Hypothalamus (tissue), 51 donors: ENCODE results near the gene RASGRF2.

ENCODE experiments used
- DNase-seq, 51 donors: peaks; one replicate each; lab custom pipeline; 2025; lab: John Stamatoyannopoulos, UW

Gene RASGRF2

GRCh38 chr5:81232464-81233079, 272.4 kb downstream of the RASGRF2 start:
- peak in 4 of 51 donors; percentile 17 to 49 (median 23) for DNase-seq

- DNase-seq = peak in 38 of 51 donors; percentile 14 to 67 (median 41)
Measured at GRCh38 chr5:81233080-81233634, 273.0 kb downstream of the RASGRF2 start, which contains the start of gene CKMT2. CKMT2 (plus strand) TSS chr5:81233322; CDS start chr5:81251133, 17,811 bp downstream.

- DNase-seq = no peak
Measured at GRCh38 chr5:81234299-81234698, 274.1 kb downstream of the RASGRF2 start.

DNA sequence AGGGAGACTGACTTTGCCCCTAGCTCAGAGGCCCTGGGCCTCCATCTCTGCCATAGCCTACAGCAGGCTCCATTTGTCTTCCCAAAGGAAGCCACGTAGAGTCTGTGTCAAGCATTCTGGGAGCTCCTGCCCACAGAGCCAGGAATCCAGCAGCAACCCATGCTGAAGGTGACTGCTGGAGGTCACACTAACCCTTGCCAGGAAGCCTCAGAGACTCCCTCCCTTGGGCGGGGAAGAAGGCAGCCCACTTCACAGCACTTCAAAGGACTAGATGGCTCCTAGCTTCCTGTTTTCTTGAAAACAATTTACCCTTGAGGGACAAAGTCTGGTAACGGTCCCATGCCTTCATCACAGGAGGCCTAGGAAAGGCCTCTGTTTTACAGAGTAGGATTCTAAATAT, 274.6 kb downstream of the RASGRF2 start:
- no peak for DNase-seq

DNA sequence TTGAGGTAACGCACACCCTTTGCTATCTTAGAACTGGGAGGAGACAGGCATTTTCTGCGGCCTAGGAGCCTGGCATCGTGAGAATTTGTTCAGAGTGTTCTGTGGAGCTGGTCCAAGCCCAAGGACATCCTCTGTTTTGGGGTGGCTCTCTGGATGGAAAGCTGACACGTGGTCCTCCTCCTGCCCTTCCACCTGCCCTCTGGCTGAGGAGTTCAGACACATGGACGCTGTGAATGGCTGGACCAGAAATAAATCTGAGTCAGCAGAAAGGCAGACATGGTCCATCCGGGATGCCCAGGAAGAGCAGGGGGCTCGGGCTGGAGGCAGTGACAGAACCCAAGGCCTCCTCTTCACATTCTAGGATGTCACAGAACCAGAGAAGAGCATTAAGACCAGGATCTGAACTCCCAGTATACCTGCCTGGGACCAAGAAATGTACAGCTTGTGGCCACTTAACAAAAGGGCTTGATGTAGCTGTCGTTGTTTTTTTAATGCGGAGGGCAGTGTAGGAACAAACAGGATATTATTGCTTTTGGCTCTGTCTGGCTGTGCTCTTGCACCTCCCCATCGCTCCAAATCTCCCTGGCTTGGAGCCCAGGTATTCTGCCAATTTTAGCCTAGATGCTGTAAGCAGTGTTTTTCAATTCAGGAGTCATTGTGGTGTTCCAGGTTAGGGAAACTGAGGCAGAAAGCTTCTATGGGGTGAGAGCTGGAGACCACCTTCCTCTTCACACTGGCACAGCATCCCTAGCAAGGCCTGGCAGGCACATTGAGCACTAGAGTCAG, 275.3 kb downstream of the RASGRF2 start:
- peak in 2 of 51 donors; percentile 14 to 23 for DNase-seq

GRCh38 chr5:81238460-81238859, 278.3 kb downstream of the RASGRF2 start:
- no peak for DNase-seq

- peak in 15 of 51 donors; percentile 15 to 61 (median 28) for DNase-seq
Measured at GRCh38 chr5:81239613-81240012, 279.4 kb downstream of the RASGRF2 start.

GRCh38 chr5:81241001-81241400, 280.8 kb downstream of the RASGRF2 start:
- DNase-seq = no peak

GRCh38 chr5:81241961-81242648, 281.9 kb downstream of the RASGRF2 start:
- no peak for DNase-seq

DNA sequence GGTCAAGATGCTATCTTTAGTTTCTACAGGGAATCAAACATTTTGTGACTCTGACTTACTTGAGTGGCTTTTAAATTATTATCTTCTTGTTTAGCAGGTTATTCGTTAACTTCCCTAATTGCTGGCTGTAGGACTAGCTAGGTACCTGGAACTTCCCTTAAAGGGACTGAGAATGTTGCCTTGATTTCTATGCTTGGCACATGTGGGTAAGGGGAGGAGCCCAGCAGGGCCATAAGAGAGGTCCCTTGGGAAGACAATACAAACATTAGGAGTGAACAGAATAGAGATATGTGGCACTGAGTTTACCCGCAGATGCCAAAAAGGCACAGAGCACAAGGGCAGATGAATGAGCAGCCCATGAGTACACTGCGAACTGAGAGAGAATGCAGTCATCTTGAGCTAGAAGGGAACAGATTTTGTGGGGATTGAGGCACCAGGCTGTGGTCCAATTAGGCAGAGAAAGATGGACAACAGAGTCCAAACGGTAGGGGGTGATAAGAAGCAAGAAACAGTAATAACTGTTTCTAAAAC, 282.8 kb downstream of the RASGRF2 start:
- no peak for DNase-seq

- DNase-seq = no peak
Measured at GRCh38 chr5:81244451-81244850, 284.3 kb downstream of the RASGRF2 start.

- no peak for DNase-seq
Measured at GRCh38 chr5:81245871-81246235, 285.7 kb downstream of the RASGRF2 start.

DNA sequence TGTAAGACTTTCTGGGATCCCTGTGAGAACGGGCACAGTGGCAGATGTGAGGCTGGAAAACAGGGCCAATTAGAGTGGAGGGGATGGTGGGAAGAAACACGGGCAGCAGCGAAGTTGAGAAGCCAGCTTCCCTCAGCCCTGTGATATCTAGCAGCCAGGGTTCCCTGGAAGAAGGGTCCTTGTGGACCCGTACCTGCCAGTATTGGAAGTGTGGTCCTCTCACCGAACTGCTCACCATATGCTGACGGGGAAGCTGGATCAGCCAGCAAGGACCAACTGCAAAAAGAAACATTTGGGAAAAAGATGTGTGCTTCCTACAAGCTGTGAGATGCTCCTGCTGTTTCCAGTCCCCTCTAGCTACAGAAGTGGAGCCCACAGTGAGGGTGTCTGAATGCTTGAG, 286.5 kb downstream of the RASGRF2 start:
- no peak for DNase-seq

DNA sequence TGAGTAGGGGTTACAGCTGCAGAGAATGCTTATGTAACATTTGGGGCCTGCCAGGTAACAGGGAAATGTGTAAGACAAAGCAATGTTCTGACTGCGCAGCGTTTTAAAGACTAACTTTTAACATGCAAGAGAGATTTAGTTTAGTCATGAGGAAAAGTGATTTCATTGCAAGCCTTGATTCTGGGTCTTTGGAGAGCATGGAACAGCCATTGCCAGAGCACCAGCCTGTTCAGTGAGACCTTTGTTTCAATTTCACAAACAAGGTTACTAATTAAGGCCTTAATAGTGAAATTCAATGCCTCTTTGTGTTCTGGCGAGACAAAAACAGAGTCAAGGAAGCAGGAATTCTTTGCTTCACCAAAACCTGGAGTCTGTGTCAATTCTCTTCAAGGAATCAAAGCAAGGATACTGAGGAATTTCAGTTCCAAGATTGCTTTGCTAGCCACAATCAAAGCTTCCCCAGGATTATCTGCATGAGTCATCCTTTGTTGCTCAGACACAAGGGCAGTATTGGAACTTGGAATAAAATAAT, 287.3 kb downstream of the RASGRF2 start:
- peak in 1 of 51 donors; percentile 65 for DNase-seq

DNA sequence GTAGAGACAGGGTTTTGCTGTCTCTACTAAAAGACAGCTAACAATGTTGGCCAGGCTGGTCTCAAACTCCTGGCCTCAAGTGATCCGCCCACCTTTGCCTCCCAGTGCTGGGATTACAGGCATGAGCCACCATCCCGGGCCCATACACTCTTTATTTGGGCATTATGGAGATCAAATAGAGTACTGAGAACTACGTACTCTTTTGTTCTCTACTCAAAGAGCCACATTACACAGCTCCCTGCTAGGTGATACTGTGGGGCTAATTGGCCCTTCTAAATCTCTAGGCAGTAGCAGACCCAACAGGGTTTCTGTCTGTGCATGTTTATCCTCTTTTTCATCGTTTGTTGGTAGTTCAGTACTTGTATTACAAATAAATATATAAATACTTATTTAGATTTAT, 289.1 kb downstream of the RASGRF2 start:
- DNase-seq = no peak

DNA sequence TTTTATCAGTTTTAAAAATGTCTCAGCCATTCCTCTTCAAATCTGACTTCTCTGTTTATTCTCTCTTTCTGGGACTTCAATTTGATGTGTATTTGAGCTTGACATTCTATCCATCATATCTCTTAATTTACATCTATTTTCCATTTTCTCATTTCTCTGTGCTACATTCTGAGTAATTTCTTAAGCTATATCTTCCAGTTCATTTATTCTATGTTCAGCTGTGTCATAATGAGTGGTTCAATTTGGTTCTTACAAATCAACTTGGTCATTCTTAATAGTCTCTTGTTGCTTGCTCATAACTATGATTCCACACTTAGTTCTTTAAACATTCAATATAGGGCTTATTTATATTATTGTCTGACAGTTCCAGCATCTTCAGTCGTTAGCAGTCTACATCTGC, 289.8 kb downstream of the RASGRF2 start:
- no peak for DNase-seq

DNA sequence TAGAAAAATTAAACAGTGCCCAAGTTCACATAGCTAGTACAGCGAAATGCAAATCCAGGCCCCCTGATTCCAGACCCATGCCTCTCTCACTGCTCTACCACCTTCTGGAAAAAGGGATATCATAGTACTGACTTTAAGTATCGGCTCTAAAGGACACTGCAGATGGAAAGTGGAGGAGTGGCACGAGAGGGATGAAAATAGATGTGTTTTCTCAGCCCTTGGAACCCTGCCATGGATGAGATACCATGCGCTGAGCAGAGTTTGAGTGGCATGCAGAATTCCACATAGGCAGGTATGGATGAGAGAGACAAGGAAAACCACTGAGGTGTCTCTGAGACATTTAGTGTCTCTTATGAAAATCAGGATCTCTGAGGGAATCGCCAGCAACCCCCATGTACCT, 291.8 kb downstream of the RASGRF2 start:
- no peak for DNase-seq

GRCh38 chr5:81252904-81253303, 292.7 kb downstream of the RASGRF2 start:
- DNase-seq = no peak

DNA sequence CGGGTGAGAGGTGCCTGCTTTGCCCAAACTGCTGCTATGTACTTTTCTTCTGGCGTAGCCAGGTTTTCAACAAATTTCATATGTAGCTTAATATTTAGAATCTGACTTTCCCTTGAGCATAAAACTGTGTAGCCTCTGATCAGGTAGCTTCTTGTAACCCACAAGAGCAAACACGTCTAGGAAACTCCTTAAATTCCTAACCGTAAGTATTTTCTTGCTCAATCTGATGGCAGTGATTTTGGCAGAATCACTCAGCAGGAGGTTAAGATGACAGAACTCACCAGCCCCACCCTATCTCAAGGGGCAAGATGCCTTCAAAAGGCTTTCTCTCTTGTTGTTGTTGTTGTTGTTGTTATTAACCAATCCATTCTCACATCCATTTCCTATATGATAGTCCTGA, 293.7 kb downstream of the RASGRF2 start:
- no peak for DNase-seq

DNA sequence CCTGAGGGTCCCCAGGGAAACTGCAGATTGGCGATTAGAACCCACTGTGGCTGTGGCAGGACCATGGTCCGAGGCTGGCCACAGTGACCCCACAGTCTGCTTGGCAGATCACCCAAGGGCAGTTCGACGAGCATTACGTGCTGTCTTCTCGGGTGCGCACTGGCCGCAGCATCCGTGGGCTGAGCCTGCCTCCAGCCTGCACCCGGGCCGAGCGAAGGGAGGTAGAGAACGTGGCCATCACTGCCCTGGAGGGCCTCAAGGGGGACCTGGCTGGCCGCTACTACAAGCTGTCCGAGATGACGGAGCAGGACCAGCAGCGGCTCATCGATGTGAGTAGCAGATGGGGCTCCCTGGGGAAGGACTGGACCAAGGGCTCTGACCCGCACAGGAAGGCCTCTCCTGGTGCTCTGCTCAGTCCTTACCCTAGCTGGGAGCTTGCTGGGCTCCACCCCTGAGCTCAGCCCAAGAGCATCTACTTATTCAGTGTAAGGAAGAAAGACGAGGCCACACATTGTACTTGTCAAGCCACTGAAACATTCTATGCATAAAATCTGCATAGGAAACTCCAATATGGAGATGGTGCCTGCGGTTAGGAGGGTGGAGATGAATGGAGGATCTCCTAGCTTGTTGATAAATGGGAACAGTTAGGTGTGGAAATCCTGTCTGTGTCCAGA, 294.9 kb downstream of the RASGRF2 start:
- no peak for DNase-seq
